CD4-positive, alpha-beta T cell treated with Interleukin-4 for 4 hours (primary cell): Measurements from ENCODE around the gene SPSB1.

ENCODE experiments used
- DNase-seq: peaks from one replicate; pipeline ENCODE4 v3.0.0-alpha.2; 2020

Gene SPSB1

GRCh38 chr1:9292361-9293240 is at the start of gene SPSB1:
TSS of gene SPSB1 (plus strand) at chr1:9292894. CDS start at chr1:9355892, 62,998 bp downstream.
- peak; percentile 66 for DNase-seq

GRCh38 chr1:9243066-9243739 is 49.5 kb upstream of the SPSB1 start:
- no peak for DNase-seq

- DNase-seq = no peak
Measured at GRCh38 chr1:9244501-9245229, 48.0 kb upstream of the SPSB1 start.

GRCh38 chr1:9245230-9245619 is 47.5 kb upstream of the SPSB1 start:
- no peak for DNase-seq

GRCh38 chr1:9245661-9246060 is 47.0 kb upstream of the SPSB1 start:
- no peak for DNase-seq

- no peak for DNase-seq
Measured at GRCh38 chr1:9246215-9246614, 46.5 kb upstream of the SPSB1 start.

GRCh38 chr1:9246841-9247785 is 45.6 kb upstream of the SPSB1 start:
- DNase-seq = no peak

- DNase-seq = no peak
Measured at GRCh38 chr1:9247894-9248293, 44.8 kb upstream of the SPSB1 start.

GRCh38 chr1:9248341-9249262 is 44.1 kb upstream of the SPSB1 start:
- no peak for DNase-seq

- no peak for DNase-seq
Measured at GRCh38 chr1:9249263-9249533, 43.5 kb upstream of the SPSB1 start.

- no peak for DNase-seq
Measured at GRCh38 chr1:9249534-9250410, 42.9 kb upstream of the SPSB1 start.

GRCh38 chr1:9250411-9251381 is 42.0 kb upstream of the SPSB1 start:
- no peak for DNase-seq

GRCh38 chr1:9251501-9251900 is 41.2 kb upstream of the SPSB1 start:
- no peak for DNase-seq

- DNase-seq = no peak
Measured at GRCh38 chr1:9253004-9253403, 39.7 kb upstream of the SPSB1 start.

GRCh38 chr1:9253453-9254105 is 39.1 kb upstream of the SPSB1 start:
- no peak for DNase-seq

- no peak for DNase-seq
Measured at GRCh38 chr1:9256332-9256731, 36.4 kb upstream of the SPSB1 start.

- DNase-seq = no peak
Measured at GRCh38 chr1:9257851-9258250, 34.8 kb upstream of the SPSB1 start.

- DNase-seq = no peak
Measured at GRCh38 chr1:9258629-9259028, 34.1 kb upstream of the SPSB1 start.
